Omental fat pad (tissue), 4 donors: ENCODE results near the gene FGF2. TPM values are rescaled to one million over a fixed set of nuclear protein-coding genes. Genes with fewer than 3 reads are reported as not detected.

Experiments used
- ATAC-seq: fragments of 150-250 bp; one replicate; pipeline ENCODE4 v1.9.1; 2016; ENCODE audit warnings: mild to moderate bottlenecking, moderate library complexity; ENCODE audit not compliant: low FRiP score
- DNase-seq: peaks from one replicate; pipeline ENCODE4 v3.0.0-alpha.2; 2019; ENCODE audit warnings: low spot score
- CTCF ChIP-seq, 3 donors: fragments of 450-650 bp; IDR thresholded peaks; one replicate each; pipeline ENCODE4 v1.5.1; 2016 to 2017; ENCODE audit warnings: antibody characterized with exemption in 3 of 3, mild to moderate bottlenecking in 3 of 3, moderate library complexity in 2 of 3
- total RNA-seq, 4 donors: library from RNA; depleted of rRNA; stranded (reverse); fragments of >200 nt; gene quantifications; one replicate each; pipeline ENCODE4 v1.1.0, GENCODE V29; 2016

FGF2 gene
- total RNA-seq, 4 donors from 2014 or later, result 22.0 to 50.9 (median 27.7) TPM

DNA sequence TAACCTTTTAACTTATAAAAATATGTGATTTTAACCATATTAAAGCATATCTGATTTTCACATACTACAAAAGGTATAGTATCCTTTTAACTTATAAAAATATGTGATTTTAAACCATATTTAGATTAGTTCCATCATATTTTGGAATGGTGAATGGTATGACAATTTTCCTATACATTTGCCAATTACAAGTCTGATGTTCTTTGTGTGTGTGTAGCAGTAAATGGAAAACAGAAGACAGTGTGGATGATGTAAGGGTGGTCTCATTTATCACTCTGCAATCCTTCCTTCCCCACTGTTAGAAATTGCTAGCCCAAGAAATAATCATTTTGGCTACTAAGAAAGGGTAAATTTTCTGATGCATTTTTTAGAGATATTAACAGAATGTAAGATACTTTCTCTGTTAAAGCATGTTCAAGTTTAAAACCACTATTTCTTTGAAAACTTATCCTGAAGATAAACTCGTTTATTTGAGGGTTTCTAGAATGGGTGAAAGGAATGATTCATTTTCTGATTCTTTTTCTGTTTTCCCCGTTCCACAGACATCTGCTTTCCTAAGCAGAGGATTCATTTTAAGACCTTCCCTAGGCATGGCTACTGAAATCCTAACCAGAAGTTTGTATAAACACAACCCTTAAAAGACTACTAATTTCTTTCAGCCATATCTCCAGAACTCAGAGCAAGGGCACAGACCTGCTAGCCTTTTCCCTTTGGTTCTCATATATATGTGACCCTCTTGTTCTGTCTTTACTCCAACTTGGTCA is 74.8 kb downstream of the FGF2 start:
- ATAC-seq (no peak), DNase-seq (no peak)
- no peak for TF ChIP-seq CTCF (IDR thresholded peaks at IDR 0.05)

- no peak for TF ChIP-seq CTCF (IDR thresholded peaks at IDR 0.05)
- DNase-seq, result no peak
- no peak for ATAC-seq
Observed at GRCh38 chr4:122903766-122904288, 77.2 kb downstream of the FGF2 start.

DNA sequence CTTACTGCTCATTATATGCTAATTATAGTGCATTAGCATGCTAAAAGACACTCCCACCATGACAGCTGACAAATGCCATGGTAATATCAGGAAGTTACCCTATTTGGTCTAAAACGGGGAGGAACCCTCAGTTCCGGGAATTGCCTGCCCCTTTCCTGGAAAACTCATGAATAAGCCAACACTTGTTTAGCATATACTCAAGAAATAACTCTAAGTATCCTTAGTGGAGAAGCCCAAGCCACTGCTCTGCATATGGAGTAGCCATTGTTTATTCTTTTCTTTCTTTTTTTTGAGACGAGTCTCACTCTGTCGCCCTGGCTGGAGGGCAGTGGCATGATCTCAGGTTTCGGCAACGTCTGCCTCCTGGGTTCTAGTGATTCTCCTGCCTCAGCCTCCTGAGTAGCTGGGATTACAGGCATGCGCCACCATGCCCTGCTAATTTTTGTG is 80.3 kb downstream of the FGF2 start:
- DNase-seq, result no peak
- TF ChIP-seq CTCF (IDR thresholded peaks at IDR 0.05), result no peak
- ATAC-seq, result no peak

GRCh38 chr4:122908223-122908622 is 81.6 kb downstream of the FGF2 start:
- ATAC-seq (no peak), DNase-seq (no peak)
- TF ChIP-seq CTCF (IDR thresholded peaks at IDR 0.05), result no peak

GRCh38 chr4:122909683-122910082 is 83.1 kb downstream of the FGF2 start:
- DNase-seq (no peak), ATAC-seq (no peak)
- TF ChIP-seq CTCF (IDR thresholded peaks at IDR 0.05), result no peak

DNA sequence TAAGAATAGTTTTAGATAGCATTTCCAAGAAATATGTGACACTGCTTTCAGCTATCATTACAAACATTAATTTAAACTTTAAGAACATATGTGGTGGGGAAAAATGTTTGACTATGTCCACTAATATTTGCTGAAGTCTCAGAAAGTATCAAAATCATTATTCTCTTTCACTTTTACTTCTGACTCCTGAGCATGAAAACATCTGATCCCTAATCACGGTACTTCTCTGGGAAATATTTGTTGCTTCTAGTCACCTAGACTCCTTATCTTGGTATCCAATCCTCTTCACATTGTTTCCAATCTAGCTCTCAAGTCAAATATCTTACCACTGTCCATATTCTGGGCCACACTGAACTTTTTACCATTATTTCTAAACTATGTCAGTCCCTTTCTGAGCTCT is 85.0 kb downstream of the FGF2 start:
- DNase-seq, result no peak
- no peak for ATAC-seq
- no peak for TF ChIP-seq CTCF (IDR thresholded peaks at IDR 0.05)
